RKO (cell line): ENCODE data around the gene VSIG8.
"Not testable (repeated sequence)": the region's sequence is repeated elsewhere in the genome, so short reads cannot be mapped to it uniquely, and the experiment has no call there.

Experiments used
- DNase-seq: peaks from one replicate; pipeline ENCODE4 v3.0.0-alpha.2; 2016; ENCODE audit warnings: low spot score

VSIG8 gene, protein sequence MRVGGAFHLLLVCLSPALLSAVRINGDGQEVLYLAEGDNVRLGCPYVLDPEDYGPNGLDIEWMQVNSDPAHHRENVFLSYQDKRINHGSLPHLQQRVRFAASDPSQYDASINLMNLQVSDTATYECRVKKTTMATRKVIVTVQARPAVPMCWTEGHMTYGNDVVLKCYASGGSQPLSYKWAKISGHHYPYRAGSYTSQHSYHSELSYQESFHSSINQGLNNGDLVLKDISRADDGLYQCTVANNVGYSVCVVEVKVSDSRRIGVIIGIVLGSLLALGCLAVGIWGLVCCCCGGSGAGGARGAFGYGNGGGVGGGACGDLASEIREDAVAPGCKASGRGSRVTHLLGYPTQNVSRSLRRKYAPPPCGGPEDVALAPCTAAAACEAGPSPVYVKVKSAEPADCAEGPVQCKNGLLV

GRCh38 chr1:159862557-159862956, at the start of gene VSIG8:
VSIG8 (minus strand) TSS chr1:159862657; CDS start chr1:159862521, 136 bp downstream.
- DNase-seq = no peak

- no peak for DNase-seq
Observed at GRCh38 chr1:159911326-159912070, 49.0 kb upstream of the VSIG8 start.

- DNase-seq = no peak
Observed at GRCh38 chr1:159908031-159908940, 45.8 kb upstream of the VSIG8 start.

DNA sequence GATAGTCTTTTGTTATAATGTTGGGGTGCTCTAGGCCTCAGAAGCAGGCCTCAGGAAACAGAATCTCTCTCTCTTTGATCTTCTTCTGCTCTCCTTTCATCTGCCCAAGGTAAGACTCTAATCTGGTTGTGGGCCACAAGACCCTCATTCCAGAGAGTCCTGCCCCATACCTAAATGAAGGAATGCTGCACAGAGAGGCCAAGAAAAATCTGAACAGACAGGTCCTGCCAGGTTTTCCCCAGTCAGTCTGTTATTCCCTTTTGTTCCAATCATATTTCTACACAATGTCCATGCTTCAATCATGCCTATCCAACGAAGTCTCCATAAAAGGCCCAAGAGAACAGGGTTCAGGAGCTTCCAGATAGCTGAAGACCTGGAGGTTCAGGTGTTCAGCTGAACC, 44.5 kb upstream of the VSIG8 start:
- no peak for DNase-seq

GRCh38 chr1:159904036-159904435, 41.6 kb upstream of the VSIG8 start:
- not testable (repeated sequence) for DNase-seq

DNA sequence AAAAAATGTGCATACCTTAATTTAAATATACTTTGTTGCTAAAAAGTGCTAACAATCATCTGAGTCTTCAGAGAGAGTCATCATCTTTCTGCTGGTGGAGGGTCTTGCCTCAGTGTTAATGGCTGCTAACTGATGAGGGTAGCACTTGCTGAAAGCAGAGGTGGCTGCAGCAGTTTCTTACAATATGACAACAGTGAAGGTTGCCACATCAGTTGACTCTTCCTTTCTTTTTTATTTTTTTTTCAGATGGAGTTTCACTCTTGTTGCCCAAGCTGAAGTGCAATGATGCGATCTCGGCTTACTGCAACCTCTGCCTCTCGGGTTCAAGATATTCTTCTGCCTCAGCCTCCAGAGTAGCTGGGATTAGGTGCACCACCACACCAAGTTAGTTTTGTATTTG, 40.1 kb upstream of the VSIG8 start:
- no peak for DNase-seq

GRCh38 chr1:159900755-159901360, 38.4 kb upstream of the VSIG8 start:
- no peak for DNase-seq

DNA sequence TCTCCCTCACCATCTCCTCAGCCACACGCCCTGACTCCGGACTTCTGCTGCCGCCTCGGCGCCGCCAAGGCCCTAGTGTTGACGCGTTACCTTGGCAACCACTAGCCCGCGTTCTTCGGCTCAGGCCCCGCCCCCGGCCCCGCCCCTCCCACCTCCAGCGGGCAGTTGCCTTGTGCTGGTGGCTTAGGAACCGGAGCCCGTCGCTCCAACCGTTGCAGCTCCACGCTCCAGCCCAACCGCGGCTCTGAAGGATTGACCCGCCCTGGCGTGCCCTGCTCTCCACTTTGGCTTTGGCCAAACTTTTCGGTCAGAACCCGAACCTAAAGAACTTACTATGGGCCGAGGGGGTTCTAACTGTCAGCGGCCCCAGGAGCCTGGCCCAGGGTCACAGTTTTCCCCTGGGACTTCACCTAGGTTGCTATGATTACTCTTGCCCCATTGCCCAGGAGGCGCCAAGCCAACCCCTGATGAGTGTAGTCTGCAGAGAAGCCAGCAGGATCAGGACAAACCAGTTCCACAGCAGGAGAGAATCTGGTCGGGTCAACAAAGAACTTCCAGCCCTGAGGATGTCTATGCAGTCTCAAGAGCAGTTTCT, 37.7 kb upstream of the VSIG8 start, which contains the start of gene CFAP45:
Gene CFAP45, minus strand, starts transcription at position 80 of the 595 bp plus-strand sequence. Its CDS starts 67 bp downstream, at position 13.
- DNase-seq = no peak

DNA sequence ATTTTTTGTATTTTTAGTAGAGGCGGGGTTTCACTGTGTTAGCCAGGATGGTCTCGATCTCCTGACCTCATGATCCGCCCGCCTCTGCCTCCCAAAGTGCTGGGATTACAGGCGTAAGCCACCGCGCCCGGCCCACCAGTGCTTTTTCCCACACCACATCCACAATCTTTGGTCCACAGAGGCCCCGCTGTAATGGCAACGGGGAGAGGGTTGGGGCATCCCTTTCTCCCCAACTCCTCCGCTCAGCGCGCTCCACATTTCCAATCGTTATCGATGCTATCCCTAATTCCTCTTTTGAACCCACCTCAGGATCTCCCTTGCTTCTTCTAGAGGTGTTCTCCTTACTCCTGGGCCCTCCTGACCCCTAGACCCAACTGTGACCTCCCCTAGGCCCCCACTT, 37.2 kb upstream of the VSIG8 start:
- not testable (repeated sequence) for DNase-seq

DNA sequence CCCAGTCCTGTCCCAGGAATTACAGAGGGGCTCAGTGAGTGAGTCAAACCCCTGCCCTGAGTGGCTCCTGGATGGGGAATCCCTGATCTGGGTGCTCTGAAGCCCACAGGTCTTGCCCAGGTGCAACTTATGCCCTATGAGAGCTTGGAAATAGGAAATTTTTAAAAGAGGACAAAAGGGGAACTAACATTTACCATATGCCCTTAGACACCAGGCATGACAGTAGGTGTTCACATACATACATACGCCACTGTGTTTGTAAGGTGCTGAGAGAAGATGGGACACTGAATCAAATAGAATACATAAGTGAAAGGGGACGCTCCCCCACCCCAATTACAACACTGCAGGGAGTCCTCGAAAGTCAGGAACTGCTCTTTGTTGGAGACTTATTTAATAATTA, 36.1 kb upstream of the VSIG8 start:
- DNase-seq = no peak

DNA sequence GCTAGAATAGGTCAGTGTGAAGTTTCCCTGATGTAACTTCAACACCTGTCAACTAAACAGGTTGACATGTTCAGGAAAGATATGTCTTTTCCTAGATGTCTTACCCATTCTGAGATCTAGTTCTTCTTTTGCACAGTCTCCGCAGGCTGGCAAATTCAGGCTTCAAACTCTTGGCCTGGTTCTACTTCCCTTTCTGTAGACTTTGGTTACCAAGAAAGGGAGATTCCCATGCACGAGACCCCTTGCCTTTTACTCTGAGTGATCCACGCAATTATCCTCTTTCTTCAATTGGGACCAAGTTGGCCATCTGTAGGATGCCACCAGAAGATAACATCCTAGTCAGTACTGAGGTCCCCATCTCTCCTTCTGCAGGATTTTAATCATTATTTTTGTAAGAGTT, 35.5 kb upstream of the VSIG8 start:
- DNase-seq = no peak

- no peak for DNase-seq
Observed at GRCh38 chr1:159896546-159896930, 34.1 kb upstream of the VSIG8 start.

- no peak for DNase-seq
Observed at GRCh38 chr1:159895836-159896545, 33.5 kb upstream of the VSIG8 start.

- no peak for DNase-seq
Observed at GRCh38 chr1:159895286-159895685, 32.8 kb upstream of the VSIG8 start.

GRCh38 chr1:159892944-159893343, 30.5 kb upstream of the VSIG8 start:
- DNase-seq = no peak

DNA sequence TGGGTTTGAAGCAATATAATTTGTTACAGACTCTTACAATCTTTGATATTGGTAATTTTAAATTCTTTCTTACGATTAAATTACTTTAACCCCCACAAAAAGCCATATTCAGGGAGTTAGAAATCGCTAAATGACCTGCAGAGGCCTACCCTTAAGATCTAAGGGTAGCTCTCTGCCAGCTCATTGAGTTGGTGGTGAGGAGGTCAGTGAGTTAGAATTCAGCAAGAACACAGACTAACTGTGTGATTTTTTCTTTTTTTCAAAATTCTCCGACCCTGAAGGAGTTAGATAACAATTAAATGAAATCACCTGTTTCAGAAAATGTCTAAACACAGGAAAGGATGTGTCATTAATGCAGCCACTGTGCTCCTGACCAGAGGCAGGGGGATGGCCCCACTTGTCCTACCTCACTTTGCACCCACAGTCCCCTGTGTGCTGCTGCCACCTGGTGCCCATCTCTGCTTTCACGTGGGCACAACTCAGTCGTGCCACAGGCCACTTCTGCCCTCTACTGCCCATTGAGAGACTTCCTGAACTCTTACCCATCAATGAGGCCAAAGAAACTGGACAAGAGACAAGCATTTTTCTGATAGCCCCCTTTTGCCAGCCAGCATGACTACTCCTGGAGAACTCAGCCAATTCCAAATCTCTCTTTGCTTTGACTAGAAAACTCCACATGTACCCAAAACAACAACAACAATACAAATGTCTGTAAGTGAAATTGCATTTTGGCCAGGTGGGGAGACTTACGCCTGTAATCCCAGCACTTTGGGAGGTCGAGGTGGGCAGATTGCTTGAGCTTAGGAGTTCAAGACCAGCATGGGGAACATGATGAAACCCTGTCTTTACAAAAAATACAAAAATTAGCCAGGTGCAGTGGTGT, 29.1 kb upstream of the VSIG8 start:
- peak; percentile 92 for DNase-seq

DNA sequence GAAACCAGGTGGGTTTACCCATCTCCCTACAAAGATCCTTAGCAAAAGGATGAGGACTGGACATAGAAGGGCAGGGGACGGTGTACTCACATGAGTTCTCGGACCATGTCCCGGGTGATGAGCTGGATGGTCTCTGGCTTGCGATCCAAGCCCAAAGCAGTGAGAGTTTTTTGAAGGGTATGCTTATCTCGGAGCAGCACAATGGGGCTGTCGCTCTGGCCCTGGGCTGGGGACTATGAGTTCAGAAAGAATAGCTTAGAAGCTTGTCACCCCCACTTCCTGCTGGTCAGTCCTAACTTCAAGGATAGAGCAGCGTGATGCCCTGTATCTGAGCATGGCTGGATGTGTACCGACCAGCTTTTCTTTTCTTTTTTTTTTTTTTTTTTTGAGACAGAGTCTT, 27.9 kb upstream of the VSIG8 start:
- DNase-seq = peak; percentile 68

- peak; percentile 95 for DNase-seq
Observed at GRCh38 chr1:159889821-159890252, 27.4 kb upstream of the VSIG8 start.

- no peak for DNase-seq
Observed at GRCh38 chr1:159889202-159889601, 26.7 kb upstream of the VSIG8 start.

- DNase-seq = no peak
Observed at GRCh38 chr1:159884296-159884695, 21.8 kb upstream of the VSIG8 start.
